Activated B cell treated with CpG ODN at 0.5 μM for 24 hours (primary cell): ENCODE data around the gene DGLUCY. TPM values are rescaled to one million over a fixed set of nuclear protein-coding genes. Genes with fewer than 3 reads are reported as not detected.

Experiments
- ATAC-seq: fragments of 200-7000 bp; cut with Tn5 transposase; one replicate; pipeline ENCODE4 v1.10.0; 2021; ENCODE audit warnings: low read depth, mild to moderate bottlenecking, moderate library complexity
- CTCF ChIA-PET: fragments of 350-600 bp; sonication (Branson Sonifier 250); formaldehyde crosslinking; loops from one replicate; lab custom pipeline; 2021; ENCODE audit warnings: antibody characterized with exemption; lab: Charles Lee
- POLR2A ChIA-PET: fragments of 350-600 bp; sonication (Branson Sonifier 250); formaldehyde crosslinking; loops from one replicate; lab custom pipeline; 2021; ENCODE audit warnings: antibody characterized with exemption; lab: Charles Lee
- DNase-seq: peaks from one replicate; pipeline ENCODE4 v3.0.0; 2022
- H3K27ac Mint-ChIP-seq: one replicate; pipeline ENCODE4 v1.8.0; 2020; ENCODE audit warnings: mixed read lengths
- H3K27me3 Mint-ChIP-seq: one replicate; pipeline ENCODE4 v1.8.0; 2021; ENCODE audit warnings: mixed read lengths
- H3K36me3 Mint-ChIP-seq: one replicate; pipeline ENCODE4 v1.8.0; 2021; ENCODE audit warnings: low read depth, mixed read lengths
- H3K4me1 Mint-ChIP-seq: one replicate; pipeline ENCODE4 v1.8.0; 2021; ENCODE audit warnings: mixed read lengths
- H3K4me3 Mint-ChIP-seq: one replicate; pipeline ENCODE4 v1.8.0; 2020; ENCODE audit warnings: mild to moderate bottlenecking, mixed read lengths
- H3K9me3 Mint-ChIP-seq: one replicate; pipeline ENCODE4 v1.8.0; 2020; ENCODE audit warnings: mixed read lengths
- intact Hi-C: fragments of 100-400 bp; cut with micrococcal nuclease; formaldehyde crosslinking; loops from one replicate; pipeline ENCODE4 v1.15.1; 2024
- total RNA-seq: library from RNA; stranded (reverse); gene quantifications from 2 replicates; pipeline ENCODE4 v1.2.3, GENCODE V29; 2022
- TF ChIP-seq, protein P1 (sequence below): fragments of 200-600 bp; IDR thresholded peaks from one replicate; pipeline ENCODE4 v1.8.0; 2022; ENCODE audit warnings: antibody characterized with exemption, mild to moderate bottlenecking

Gene DGLUCY
- total RNA-seq, 1 donor from 2014 or later: 92.7 TPM

DNA sequence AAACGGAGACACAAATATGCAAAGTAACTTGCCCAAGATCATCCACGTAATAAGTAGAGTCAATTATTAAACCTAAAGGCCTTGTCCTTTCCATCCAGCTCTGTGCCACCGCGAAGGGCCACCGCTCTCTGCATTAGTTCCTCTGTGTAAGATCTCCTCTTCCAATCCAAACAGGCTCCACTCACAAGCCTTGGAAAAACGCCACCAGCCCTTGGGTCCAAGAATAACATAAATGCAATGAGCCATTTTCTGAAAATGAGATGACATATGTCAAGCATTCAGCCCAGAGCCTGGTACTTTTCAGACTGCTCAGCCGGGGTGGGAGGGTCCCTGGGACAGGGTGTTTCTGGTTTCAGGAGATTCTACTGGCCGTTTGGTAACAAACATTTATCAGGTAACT, 30.0 kb downstream of the DGLUCY start:
- intact Hi-C loops: loop anchor here (5.0 to 10.0 kb wide), 2 partner anchors 157 to 239 kb away; no protein-coding TSS in a partner anchor

GRCh38 chr14:91144425-91145145, 30.7 kb downstream of the DGLUCY start:
- H3K36me3 Mint-ChIP-seq: peaks cover 42% of the 10 kb centered on the region
- CTCF ChIA-PET: no interaction called here
- no peak for ATAC-seq
- DNase-seq: no peak
- no peaks in the 10 kb centered on the region for H3K27me3 Mint-ChIP-seq
- H3K27ac Mint-ChIP-seq: peak overlapping the region; percentile 30
- intact Hi-C loops: loop anchor here (5.0 to 10.0 kb wide), 2 partner anchors 157 to 240 kb away; no protein-coding TSS in a partner anchor
- peaks cover 34% of the 10 kb centered on the region for H3K4me1 Mint-ChIP-seq
- H3K4me3 Mint-ChIP-seq: no peak overlapping the region
- TF ChIP-seq, protein P1, sequence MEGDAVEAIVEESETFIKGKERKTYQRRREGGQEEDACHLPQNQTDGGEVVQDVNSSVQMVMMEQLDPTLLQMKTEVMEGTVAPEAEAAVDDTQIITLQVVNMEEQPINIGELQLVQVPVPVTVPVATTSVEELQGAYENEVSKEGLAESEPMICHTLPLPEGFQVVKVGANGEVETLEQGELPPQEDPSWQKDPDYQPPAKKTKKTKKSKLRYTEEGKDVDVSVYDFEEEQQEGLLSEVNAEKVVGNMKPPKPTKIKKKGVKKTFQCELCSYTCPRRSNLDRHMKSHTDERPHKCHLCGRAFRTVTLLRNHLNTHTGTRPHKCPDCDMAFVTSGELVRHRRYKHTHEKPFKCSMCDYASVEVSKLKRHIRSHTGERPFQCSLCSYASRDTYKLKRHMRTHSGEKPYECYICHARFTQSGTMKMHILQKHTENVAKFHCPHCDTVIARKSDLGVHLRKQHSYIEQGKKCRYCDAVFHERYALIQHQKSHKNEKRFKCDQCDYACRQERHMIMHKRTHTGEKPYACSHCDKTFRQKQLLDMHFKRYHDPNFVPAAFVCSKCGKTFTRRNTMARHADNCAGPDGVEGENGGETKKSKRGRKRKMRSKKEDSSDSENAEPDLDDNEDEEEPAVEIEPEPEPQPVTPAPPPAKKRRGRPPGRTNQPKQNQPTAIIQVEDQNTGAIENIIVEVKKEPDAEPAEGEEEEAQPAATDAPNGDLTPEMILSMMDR: no peak
- POLR2A ChIA-PET: interaction anchor here (0.6 to 0.8 kb wide), 3 partner anchors 25 to 200 kb away, joined by 3 to 6 read pairs (median 5); no protein-coding TSS in a partner anchor
- H3K9me3 Mint-ChIP-seq: no peaks in the 10 kb centered on the region

More for the DNA sequence above, 30.0 kb downstream of the DGLUCY start:
- Mint-ChIP-seq H3K36me3 (peaks cover 40% of the 10 kb centered on the region), H3K4me3 (no peak overlapping the region), H3K4me1 (peaks cover 35% of the 10 kb centered on the region), H3K9me3 (no peaks in the 10 kb centered on the region), H3K27ac (peak overlapping the region; percentile 27), H3K27me3 (no peaks in the 10 kb centered on the region)
- POLR2A ChIA-PET: interaction anchor here (0.6 to 0.8 kb wide), 2 partner anchors 29 to 201 kb away, joined by 3 to 5 read pairs; no protein-coding TSS in a partner anchor
- ATAC-seq (no peak), DNase-seq (no peak)
- TF ChIP-seq, protein P1: no peak
- CTCF ChIA-PET: no interaction called here

- ChIA-PET POLR2A (no interaction called here), CTCF (interaction anchor here (1.4 kb wide), 1 partner anchor 28 kb away, joined by 5 read pairs; no protein-coding TSS in a partner anchor)
- TF ChIP-seq, protein P1: no peak
- no peak for ATAC-seq
- intact Hi-C loops: loop anchor here (10.0 kb wide), 1 partner anchor 241 kb away; no protein-coding TSS in a partner anchor
- DNase-seq: no peak
- no peak overlapping the region for H3K4me3 Mint-ChIP-seq
- no peak overlapping the region for H3K27ac Mint-ChIP-seq
- peaks cover 42% of the 10 kb centered on the region for H3K36me3 Mint-ChIP-seq
- H3K9me3 Mint-ChIP-seq: no peaks in the 10 kb centered on the region
- H3K27me3 Mint-ChIP-seq: no peaks in the 10 kb centered on the region
- peaks cover 31% of the 10 kb centered on the region for H3K4me1 Mint-ChIP-seq
Observed at GRCh38 chr14:91145391-91146160, 31.7 kb downstream of the DGLUCY start.

- DNase-seq (no peak), ATAC-seq (no peak)
- intact Hi-C loops: loop anchor here (10.0 kb wide), 1 partner anchor 242 kb away; no protein-coding TSS in a partner anchor
- Mint-ChIP-seq H3K36me3 (peaks cover 47% of the 10 kb centered on the region), H3K4me1 (peaks cover 25% of the 10 kb centered on the region), H3K4me3 (no peak overlapping the region), H3K9me3 (no peaks in the 10 kb centered on the region), H3K27me3 (no peaks in the 10 kb centered on the region), H3K27ac (no peak overlapping the region)
- CTCF ChIA-PET: interaction anchor here (1.0 to 1.4 kb wide), 2 partner anchors 26 to 111 kb away, joined by 3 to 5 read pairs; no protein-coding TSS in a partner anchor
- POLR2A ChIA-PET: no interaction called here
- TF ChIP-seq, protein P1: no peak
Observed at GRCh38 chr14:91146661-91147060, 32.8 kb downstream of the DGLUCY start.
